Neural progenitor cell (in vitro differentiated cells): Measurements from ENCODE around the gene GTPBP6.

Source experiments
- EZH2 ChIP-seq: fragments of 200-600 bp; sonication (generic); IDR thresholded peaks from 2 replicates; pipeline ENCODE4 v1.6.1; 2017; ENCODE audit warnings: antibody characterized with exemption, mild to moderate bottlenecking, moderate library complexity
- TF ChIP-seq, protein P1 (sequence below): fragments of 200-600 bp; sonication (generic); IDR thresholded peaks from 2 replicates; pipeline ENCODE4 v1.5.1; 2017; ENCODE audit warnings: antibody characterized with exemption, mild to moderate bottlenecking

DNA sequence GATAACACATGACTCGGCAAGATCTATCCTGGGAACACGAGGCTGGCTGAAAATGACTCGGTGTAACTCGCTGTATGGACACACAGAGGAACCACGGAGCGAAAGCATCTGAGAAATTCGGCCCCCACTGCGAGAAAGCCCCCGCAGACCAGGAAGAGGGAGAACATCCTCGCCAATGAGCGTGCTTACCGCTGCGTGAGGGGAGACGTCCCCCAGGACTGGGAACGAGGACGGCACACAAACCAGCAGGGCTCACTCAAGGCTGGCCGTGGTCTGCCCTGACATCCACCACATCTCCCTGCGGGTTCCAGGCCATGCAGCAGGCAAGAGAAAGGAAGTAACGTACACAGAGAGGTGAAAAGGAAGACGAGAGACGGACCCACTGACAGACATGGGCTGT lies 17.6 kb upstream of the GTPBP6 start:
- TF ChIP-seq, protein P1, sequence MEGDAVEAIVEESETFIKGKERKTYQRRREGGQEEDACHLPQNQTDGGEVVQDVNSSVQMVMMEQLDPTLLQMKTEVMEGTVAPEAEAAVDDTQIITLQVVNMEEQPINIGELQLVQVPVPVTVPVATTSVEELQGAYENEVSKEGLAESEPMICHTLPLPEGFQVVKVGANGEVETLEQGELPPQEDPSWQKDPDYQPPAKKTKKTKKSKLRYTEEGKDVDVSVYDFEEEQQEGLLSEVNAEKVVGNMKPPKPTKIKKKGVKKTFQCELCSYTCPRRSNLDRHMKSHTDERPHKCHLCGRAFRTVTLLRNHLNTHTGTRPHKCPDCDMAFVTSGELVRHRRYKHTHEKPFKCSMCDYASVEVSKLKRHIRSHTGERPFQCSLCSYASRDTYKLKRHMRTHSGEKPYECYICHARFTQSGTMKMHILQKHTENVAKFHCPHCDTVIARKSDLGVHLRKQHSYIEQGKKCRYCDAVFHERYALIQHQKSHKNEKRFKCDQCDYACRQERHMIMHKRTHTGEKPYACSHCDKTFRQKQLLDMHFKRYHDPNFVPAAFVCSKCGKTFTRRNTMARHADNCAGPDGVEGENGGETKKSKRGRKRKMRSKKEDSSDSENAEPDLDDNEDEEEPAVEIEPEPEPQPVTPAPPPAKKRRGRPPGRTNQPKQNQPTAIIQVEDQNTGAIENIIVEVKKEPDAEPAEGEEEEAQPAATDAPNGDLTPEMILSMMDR, result no peak
- no peak for TF ChIP-seq EZH2
